Measurements from ENCODE around the gene CRACDL.

GRCh38 chr2:98782570-98782969 is 153.5 kb downstream of the CRACDL start:
- TF ChIP-seq CTCF (IDR thresholded peaks at IDR 0.05; ENCODE audit: extremely low read depth in 1 of 2, insufficient read depth in 1 of 2, low read depth in 1 of 2, low read length in 2 of 2) (no peak), GATA2 (IDR thresholded peaks at IDR 0.05; ENCODE audit: insufficient read depth, insufficient read length, low read depth, low read length) (no peak), POLR2AphosphoS5 (IDR thresholded peaks at IDR 0.05; ENCODE audit: insufficient read depth, low read depth, low read length) (no peak)
